BE2C (cell line): ENCODE measurements around the gene RAMP3.

Source experiments
- DNase-seq: peaks from one replicate; pipeline ENCODE4 v3.0.0-alpha.2; 2020
- H3K27me3 ChIP-seq: fragments of 250-450 bp; sonication (Bioruptor Pico); 2 replicates; pipeline ENCODE4 v1.5.1; 2020; ENCODE audit warnings: mild to moderate bottlenecking
- H3K36me3 ChIP-seq: fragments of 250-450 bp; sonication (Bioruptor Pico); 2 replicates; pipeline ENCODE4 v1.5.1; 2020; ENCODE audit warnings: mild to moderate bottlenecking
- H3K4me1 ChIP-seq: fragments of 250-450 bp; sonication (Bioruptor Pico); 2 replicates; pipeline ENCODE4 v1.5.1; 2020
- H3K4me3 ChIP-seq: 2 replicates; pipeline ENCODE4 v1.5.1; 2011; ENCODE audit warnings: low read depth, low read length
- H3K9me3 ChIP-seq: fragments of 250-450 bp; sonication (Bioruptor Pico); 2 replicates; pipeline ENCODE4 v1.5.1; 2020
- CTCF ChIP-seq: IDR thresholded peaks from 2 replicates; pipeline ENCODE4 v1.5.1; 2012; ENCODE audit warnings: mild to moderate bottlenecking, low read depth, low read length

RAMP3 gene

DNA sequence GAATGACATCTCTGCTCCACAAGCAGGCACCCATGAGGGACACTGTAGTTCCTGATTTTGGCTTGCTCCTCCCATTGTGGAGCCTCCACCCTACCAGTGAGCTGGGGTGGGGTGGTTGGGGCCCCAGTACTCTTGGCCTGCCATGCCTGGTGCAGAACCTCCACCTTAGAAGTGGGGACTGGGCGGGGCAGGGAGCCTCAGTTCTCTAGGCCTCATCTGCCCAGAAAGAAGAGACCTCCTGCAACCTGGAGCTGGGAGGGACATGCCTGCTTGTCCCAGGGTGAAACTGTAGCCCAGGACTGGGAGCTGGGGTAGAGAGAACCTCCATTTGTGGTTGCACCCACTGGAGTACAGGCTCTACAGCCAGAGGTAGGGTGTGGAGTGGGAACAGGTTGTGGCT, 14.4 kb downstream of the RAMP3 start:
- DNase-seq = no peak
- no peak for TF ChIP-seq CTCF

DNA sequence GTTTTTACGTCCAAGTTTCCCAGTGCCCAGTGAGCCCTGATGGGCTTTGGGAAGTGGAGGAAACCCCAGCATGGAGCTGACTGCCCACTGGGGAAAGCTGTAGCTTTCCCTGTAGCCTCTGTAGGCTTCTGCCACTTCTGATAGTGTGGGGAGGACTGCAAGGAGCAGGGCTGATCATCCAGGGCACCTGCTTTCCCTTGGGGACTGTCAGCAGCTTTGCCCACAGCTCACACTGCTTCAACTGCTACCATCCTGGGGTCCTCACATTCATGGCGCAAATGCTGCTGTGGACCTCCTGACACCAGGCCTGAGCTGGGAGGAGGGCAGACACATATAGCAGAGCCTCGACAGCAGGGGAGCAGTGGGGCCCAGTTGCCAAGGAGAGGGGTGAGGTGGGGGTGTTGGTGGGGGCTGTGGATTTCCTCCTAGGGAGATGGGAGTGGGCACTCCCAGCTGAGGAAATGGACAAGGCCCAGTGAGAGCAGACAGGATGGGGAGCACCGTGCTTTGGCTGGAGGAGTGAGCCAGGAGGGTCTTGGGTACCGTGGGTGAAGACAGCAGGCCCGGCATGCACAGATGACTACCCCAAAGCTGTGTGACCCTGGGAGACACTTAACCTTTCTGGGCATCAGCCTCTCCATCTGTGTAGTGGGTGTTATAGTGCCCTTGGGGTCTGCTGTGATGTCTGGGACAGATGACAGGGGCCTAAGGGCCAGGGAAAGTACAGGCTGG, 16.2 kb downstream of the RAMP3 start:
- no peaks in the 10 kb centered on the region for H3K27me3 ChIP-seq
- no peak overlapping the region for H3K4me3 ChIP-seq
- no peak for DNase-seq
- H3K4me1 ChIP-seq = no peaks in the 10 kb centered on the region
- TF ChIP-seq CTCF = no peak
- no peaks in the 10 kb centered on the region for H3K9me3 ChIP-seq
- no peaks in the 10 kb centered on the region for H3K36me3 ChIP-seq

More for the DNA sequence above, 14.4 kb downstream of the RAMP3 start:
- Histone ChIP-seq H3K9me3 (no peaks in the 10 kb centered on the region), H3K27me3 (no peaks in the 10 kb centered on the region), H3K36me3 (no peaks in the 10 kb centered on the region), H3K4me1 (no peaks in the 10 kb centered on the region), H3K4me3 (no peak overlapping the region)

GRCh38 chr7:45174328-45174610, 16.7 kb downstream of the RAMP3 start:
- no peak for DNase-seq
- H3K36me3 ChIP-seq = no peaks in the 10 kb centered on the region
- H3K4me3 ChIP-seq = no peak overlapping the region
- H3K4me1 ChIP-seq = no peaks in the 10 kb centered on the region
- no peaks in the 10 kb centered on the region for H3K9me3 ChIP-seq
- no peak for TF ChIP-seq CTCF
- H3K27me3 ChIP-seq = no peaks in the 10 kb centered on the region

- no peak overlapping the region for H3K4me3 ChIP-seq
- no peaks in the 10 kb centered on the region for H3K36me3 ChIP-seq
- TF ChIP-seq CTCF = no peak
- H3K27me3 ChIP-seq = no peaks in the 10 kb centered on the region
- DNase-seq = no peak
- H3K4me1 ChIP-seq = no peaks in the 10 kb centered on the region
- H3K9me3 ChIP-seq = no peaks in the 10 kb centered on the region
Observed at GRCh38 chr7:45174966-45175765, 17.6 kb downstream of the RAMP3 start.

GRCh38 chr7:45176091-45176490, 18.5 kb downstream of the RAMP3 start:
- H3K27me3 ChIP-seq = no peaks in the 10 kb centered on the region
- no peak overlapping the region for H3K4me3 ChIP-seq
- no peaks in the 10 kb centered on the region for H3K36me3 ChIP-seq
- TF ChIP-seq CTCF = no peak
- no peaks in the 10 kb centered on the region for H3K9me3 ChIP-seq
- no peaks in the 10 kb centered on the region for H3K4me1 ChIP-seq
- DNase-seq = no peak
